Mesothelial cell of epicardium (in vitro differentiated cells): ENCODE results near the gene CAV3. TPM values are rescaled to one million over a fixed set of nuclear protein-coding genes. Genes with fewer than 3 reads are reported as not detected.

Experiments used
- DNase-seq, 2 experiments: peaks; one replicate each; pipeline ENCODE4 v3.0.0; 2021; ENCODE audit warnings: low spot score in 2 of 2; ENCODE audit not compliant: unreplicated experiment in 2 of 2
- H3K27ac Mint-ChIP-seq: 2 replicates; pipeline ENCODE4 v1.8.0; 2021; ENCODE audit warnings: mixed read lengths
- H3K27me3 Mint-ChIP-seq: 2 replicates; pipeline ENCODE4 v1.8.0; 2021; ENCODE audit warnings: low read depth, mixed read lengths
- H3K36me3 Mint-ChIP-seq: 2 replicates; pipeline ENCODE4 v1.8.0; 2021; ENCODE audit warnings: mixed read lengths
- H3K4me1 Mint-ChIP-seq: 2 replicates; pipeline ENCODE4 v1.8.0; 2021; ENCODE audit warnings: mixed read lengths
- H3K4me3 Mint-ChIP-seq: 2 replicates; pipeline ENCODE4 v1.8.0; 2021; ENCODE audit warnings: mild to moderate bottlenecking, moderate library complexity, mixed read lengths
- H3K9me3 Mint-ChIP-seq: 2 replicates; pipeline ENCODE4 v1.8.0; 2021; ENCODE audit warnings: mixed read lengths
- total RNA-seq: library from RNA; stranded (reverse); gene quantifications from 3 replicates; pipeline ENCODE4 v1.2.1, GENCODE V29; 2021
- TF ChIP-seq, protein P1 (sequence below): fragments of 200-600 bp; sonication (generic); IDR thresholded peaks from one replicate; pipeline ENCODE4 v1.5.0; 2021; ENCODE audit warnings: antibody characterized with exemption; ENCODE audit not compliant: unreplicated experiment

Gene CAV3
- total RNA-seq, 1 donor from 2014 or later, result not detected

DNA sequence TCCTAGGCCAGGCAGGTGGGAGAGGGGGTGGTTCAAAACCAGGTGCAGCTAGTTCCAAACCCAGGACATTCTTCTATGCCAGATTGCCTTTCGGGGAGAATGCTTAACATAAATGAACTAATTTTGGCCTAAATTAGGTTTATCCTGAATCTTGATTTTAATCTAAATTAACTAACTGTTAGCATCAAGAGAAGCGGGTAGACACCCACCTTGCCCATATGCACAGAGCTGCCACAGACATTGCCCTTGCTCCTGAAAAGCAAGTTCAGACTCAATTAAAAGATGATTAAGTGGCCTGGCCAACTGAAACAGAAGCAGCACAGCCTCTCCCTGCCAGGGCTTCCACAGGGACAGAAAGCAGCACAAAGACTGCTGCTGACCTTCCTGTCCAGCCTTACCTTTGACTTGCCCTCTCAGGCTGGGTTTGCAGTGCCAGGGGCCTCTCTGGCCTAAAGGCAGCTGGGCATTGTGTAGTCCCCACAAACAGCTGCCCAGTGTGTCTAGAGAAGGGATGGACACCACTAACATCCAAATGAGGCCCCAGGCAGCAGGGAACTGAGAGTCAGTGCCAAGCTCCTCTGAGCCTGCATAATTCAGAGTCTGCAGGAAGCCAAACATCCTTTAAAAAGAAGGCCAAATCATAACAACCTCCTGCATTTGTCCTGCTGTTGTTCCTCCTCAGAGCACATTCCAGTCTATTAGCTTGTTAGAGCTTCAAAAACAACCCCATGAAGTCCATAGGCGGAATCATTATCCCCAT lies 51.3 kb downstream of the CAV3 start:
- H3K9me3 Mint-ChIP-seq, result peaks cover 29% of the 10 kb centered on the region
- peaks cover 5% of the 10 kb centered on the region for H3K36me3 Mint-ChIP-seq
- DNase-seq, result no peak
- TF ChIP-seq, protein P1, sequence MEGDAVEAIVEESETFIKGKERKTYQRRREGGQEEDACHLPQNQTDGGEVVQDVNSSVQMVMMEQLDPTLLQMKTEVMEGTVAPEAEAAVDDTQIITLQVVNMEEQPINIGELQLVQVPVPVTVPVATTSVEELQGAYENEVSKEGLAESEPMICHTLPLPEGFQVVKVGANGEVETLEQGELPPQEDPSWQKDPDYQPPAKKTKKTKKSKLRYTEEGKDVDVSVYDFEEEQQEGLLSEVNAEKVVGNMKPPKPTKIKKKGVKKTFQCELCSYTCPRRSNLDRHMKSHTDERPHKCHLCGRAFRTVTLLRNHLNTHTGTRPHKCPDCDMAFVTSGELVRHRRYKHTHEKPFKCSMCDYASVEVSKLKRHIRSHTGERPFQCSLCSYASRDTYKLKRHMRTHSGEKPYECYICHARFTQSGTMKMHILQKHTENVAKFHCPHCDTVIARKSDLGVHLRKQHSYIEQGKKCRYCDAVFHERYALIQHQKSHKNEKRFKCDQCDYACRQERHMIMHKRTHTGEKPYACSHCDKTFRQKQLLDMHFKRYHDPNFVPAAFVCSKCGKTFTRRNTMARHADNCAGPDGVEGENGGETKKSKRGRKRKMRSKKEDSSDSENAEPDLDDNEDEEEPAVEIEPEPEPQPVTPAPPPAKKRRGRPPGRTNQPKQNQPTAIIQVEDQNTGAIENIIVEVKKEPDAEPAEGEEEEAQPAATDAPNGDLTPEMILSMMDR, result no peak
- no peaks in the 10 kb centered on the region for H3K4me1 Mint-ChIP-seq
- no peak overlapping the region for H3K27ac Mint-ChIP-seq
- no peak overlapping the region for H3K4me3 Mint-ChIP-seq
- no peaks in the 10 kb centered on the region for H3K27me3 Mint-ChIP-seq

DNA sequence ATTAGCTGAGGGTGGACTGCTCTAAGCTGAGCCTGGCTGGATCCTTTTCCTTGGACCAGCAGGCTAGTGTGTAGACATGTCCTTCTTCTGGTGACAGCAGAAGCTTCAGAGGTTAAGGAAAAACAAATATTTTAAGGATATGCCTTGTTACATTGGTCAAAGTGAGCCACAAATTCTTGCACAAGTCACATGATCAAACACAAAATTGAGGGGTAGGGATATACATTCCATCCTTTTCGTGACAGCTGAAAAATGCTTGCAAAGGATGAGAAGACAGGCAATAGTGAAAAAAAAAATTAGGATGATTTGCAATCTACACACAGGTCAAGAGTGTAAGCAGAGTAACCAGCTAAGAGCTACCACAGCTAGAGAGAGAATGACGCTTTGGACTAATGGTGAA lies 56.9 kb downstream of the CAV3 start:
- no peaks in the 10 kb centered on the region for H3K27me3 Mint-ChIP-seq
- no peak overlapping the region for H3K27ac Mint-ChIP-seq
- no peak for DNase-seq
- H3K4me1 Mint-ChIP-seq, result peaks cover 2% of the 10 kb centered on the region
- H3K36me3 Mint-ChIP-seq, result peaks cover 7% of the 10 kb centered on the region
- H3K4me3 Mint-ChIP-seq, result no peak overlapping the region
- peaks cover 28% of the 10 kb centered on the region for H3K9me3 Mint-ChIP-seq
- TF ChIP-seq, protein P1, result no peak

DNA sequence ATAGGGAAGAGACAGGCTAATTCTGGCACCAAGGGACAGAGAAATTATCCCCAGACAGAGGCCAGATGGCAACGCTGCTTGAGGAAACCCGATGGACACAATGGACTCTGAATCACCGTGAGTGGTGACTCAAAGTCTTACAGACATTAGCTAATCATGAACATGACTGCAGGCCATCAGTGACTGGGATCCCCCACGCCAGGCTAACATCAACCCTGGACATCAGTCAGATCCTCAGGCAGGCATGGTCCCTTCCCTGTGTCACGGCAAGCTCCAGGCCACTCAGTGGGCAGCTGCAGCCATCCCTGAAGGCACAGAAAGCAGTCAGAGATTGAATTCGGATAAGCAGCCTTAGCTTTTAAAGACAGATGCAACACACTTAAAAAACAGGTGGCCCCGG lies 59.6 kb downstream of the CAV3 start:
- H3K4me3 Mint-ChIP-seq, result no peak overlapping the region
- H3K27ac Mint-ChIP-seq, result no peak overlapping the region
- no peaks in the 10 kb centered on the region for H3K27me3 Mint-ChIP-seq
- TF ChIP-seq, protein P1, result no peak
- H3K36me3 Mint-ChIP-seq, result peaks cover 7% of the 10 kb centered on the region
- peaks cover 18% of the 10 kb centered on the region for H3K9me3 Mint-ChIP-seq
- DNase-seq, result no peak
- peaks cover 7% of the 10 kb centered on the region for H3K4me1 Mint-ChIP-seq

DNA sequence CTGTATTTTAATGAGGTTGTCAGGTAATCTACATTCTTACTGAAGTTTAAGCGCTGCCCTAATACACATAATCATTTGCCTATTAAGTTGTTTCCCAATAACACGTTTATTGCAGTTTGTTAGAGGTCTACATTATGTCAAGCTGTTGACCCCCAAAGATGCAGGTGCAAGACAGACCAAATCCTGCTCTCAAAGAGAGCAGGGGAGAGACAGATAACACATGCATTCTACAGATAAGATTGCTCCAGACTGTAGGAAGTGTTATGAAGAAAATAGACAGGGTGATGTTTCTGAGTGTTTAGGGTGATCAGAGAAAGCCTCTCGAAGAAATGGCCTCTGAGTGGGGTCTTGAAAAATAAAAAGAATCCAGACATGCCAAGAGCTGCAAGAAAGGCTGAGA lies 60.6 kb downstream of the CAV3 start:
- DNase-seq, result no peak
- peaks cover 4% of the 10 kb centered on the region for H3K36me3 Mint-ChIP-seq
- TF ChIP-seq, protein P1, result no peak
- H3K4me1 Mint-ChIP-seq, result peaks cover 7% of the 10 kb centered on the region
- H3K27ac Mint-ChIP-seq, result no peak overlapping the region
- peaks cover 11% of the 10 kb centered on the region for H3K9me3 Mint-ChIP-seq
- H3K27me3 Mint-ChIP-seq, result no peaks in the 10 kb centered on the region
- no peak overlapping the region for H3K4me3 Mint-ChIP-seq

Other genes starting within 250 kb of the CAV3 start
- gene LMCD1, start 232.0 kb upstream of the CAV3 start, total RNA-seq, result 20.8 to 24.2 TPM (median 22.4 TPM) in 3 replicates
- gene SSUH2, start 89.0 kb upstream of the CAV3 start, total RNA-seq, result 1.3 to 1.4 TPM (median 1.3 TPM) in 3 replicates
- gene OXTR, start 35.8 kb downstream of the CAV3 start, total RNA-seq, result 12.7 to 13.5 TPM (median 12.9 TPM) in 3 replicates
- 22.2 to 23.6 TPM (median 23.2 TPM) in 3 replicates for gene RAD18, start 229.7 kb downstream of the CAV3 start, total RNA-seq